Measurements from ENCODE around the gene RCCD1. TPM values are rescaled to one million over a fixed set of nuclear protein-coding genes. Genes with fewer than 3 reads are reported as not detected.

RCCD1 gene
- total and polyA plus RNA-seq, 9 of the 15 experiments (the other 6 are each of a cell fraction or from before 2014, with no cell fraction given), result 11.1 to 51.4 (median 24.7) TPM

DNA sequence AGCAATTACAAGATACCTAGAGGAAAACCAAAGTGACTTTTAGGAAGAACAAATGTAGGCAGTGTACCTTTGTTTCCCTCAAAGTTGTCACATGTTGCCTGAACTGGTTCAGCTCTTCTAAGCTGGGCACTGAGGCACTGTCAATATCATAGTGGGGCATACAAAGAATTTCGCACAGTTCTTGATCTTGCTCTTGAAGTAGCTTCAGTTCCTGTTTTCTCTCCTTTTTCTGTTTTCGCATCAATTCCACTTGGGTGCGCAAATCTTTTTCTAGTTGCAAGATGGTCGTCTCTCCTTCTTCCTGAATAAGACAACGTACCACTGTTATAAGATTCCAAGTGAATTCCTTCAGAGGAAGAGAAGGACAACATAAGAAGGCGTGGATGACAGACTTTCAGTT, 27.0 kb downstream of the RCCD1 start (continued):
- TF ChIP-seq CEBPG (CRISPR knock-in tag; IDR thresholded peaks at IDR 0.05) (no peak), CEBPG (tag; conservative IDR thresholded peaks at IDR 0.05 in 1 of 2, IDR thresholded peaks at IDR 0.05 in 1 of 2) (no peak)

DNA sequence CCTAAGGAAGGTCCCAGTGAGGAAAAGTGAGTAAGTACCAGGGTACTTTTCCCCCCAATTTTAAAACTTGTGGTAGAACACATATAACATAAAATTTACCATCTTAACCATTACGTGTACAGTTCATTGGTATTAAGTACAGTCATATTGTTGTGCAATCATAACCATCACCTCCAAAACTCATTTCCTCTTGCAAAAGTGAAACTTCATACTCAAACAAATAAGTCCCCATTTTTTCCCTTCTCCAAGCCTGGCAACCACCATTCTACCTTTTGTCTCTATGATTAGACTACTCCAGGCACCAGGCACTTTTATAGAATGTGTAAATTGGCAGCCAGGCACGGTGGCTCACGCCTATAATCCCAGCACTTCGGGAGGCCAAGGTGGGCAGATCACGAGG, 27.5 kb downstream of the RCCD1 start:
- H3K9me1 ChIP-seq (ENCODE audit: control insufficient read depth, insufficient read depth, low read length), result no peaks in the 10 kb centered on the region
- H3K27ac ChIP-seq (ENCODE audit: extremely low read depth, low read depth, low read length), result no peak overlapping the region
- H3K9me3 ChIP-seq (replicated peaks; ENCODE audit: control insufficient read depth, insufficient read depth, low read depth, low read length), result no peaks in the 10 kb centered on the region
- in situ Hi-C loops (cut with MboI) (no loop called here), intact Hi-C loops (cut with micrococcal nuclease) (no loop called here)
- no peak for ATAC-seq
- no peak overlapping the region for H3K4me3 ChIP-seq
- POLR2A ChIA-PET, result interaction anchor here (1.1 to 8.7 kb wide), 5 partner anchors 5 to 21 kb away, joined by 4 to 65 read pairs (median 4); no protein-coding TSS in a partner anchor
- H3K36me3 ChIP-seq (ENCODE audit: control insufficient read depth, insufficient read depth, low read length), result peaks cover 89% of the 10 kb centered on the region
- no peaks in the 10 kb centered on the region; the same call in 1 of the 2 replicates for H4K20me1 ChIP-seq (replicated peaks; ENCODE audit: control insufficient read depth, insufficient read depth, low read length)
- H3K4me2 ChIP-seq (ENCODE audit: insufficient read depth, low read length), result no peak overlapping the region
- H3K27me3 ChIP-seq (ENCODE audit: control insufficient read depth in 2 of 2, insufficient read depth in 2 of 2, low read length in 2 of 2), result no peaks in the 10 kb centered on the region
- peaks cover 46% of the 10 kb centered on the region for H3K79me2 ChIP-seq (ENCODE audit: control insufficient read depth, insufficient read depth, low read length)
- H2AFZ ChIP-seq (ENCODE audit: low read depth, low read length), result no peak overlapping the region
- BruUV-seq (replicated peaks), result no TSS peak
- CTCF ChIA-PET (ENCODE audit: low intra/inter-chr PET ratio), result no interaction called here
- TF ChIP-seq CEBPG (CRISPR knock-in tag; IDR thresholded peaks at IDR 0.05) (no peak), CEBPG (tag; conservative IDR thresholded peaks at IDR 0.05 in 1 of 2, IDR thresholded peaks at IDR 0.05 in 1 of 2) (peak; percentile 53 to 80), CSDE1 (IDR thresholded peaks at IDR 0.05) (no peak), NCOA6 (IDR thresholded peaks at IDR 0.05) (no peak), ELF1 (tag; IDR thresholded peaks at IDR 0.05) (no peak), CEBPB (tag; IDR thresholded peaks at IDR 0.05) (peak; percentile 78)
- WGBS (ENCODE audit: insufficient coverage, low coverage, missing lambda C conversion rate), result 96% methylated on average over 5 of the region's 5 CpGs
- peaks cover under 1 to 4% of the 10 kb centered on the region in 2 experiments; a peak in 2 of 5 replicates for H3K4me1 ChIP-seq (replicated peaks in 1 of 2; ENCODE audit: control insufficient read depth in 2 of 2, insufficient read depth in 2 of 2, low read length in 2 of 2)
- DNase-seq (ENCODE audit: extremely low read depth in 1 of 4, low spot score in 3 of 4), result no peak
- no peak for FAIRE-seq
- no peak overlapping the region for H3K9ac ChIP-seq (ENCODE audit: insufficient read depth in 1 of 2, low read depth in 2 of 2, low read length in 2 of 2)

Data from K562 (cell line).